Astrocyte of the spinal cord (primary cell): Measurements from ENCODE around the gene CDKL4.
"Not testable (repeated sequence)": the region's sequence is repeated elsewhere in the genome, so short reads cannot be mapped to it uniquely, and the experiment has no call there.

Experiments
- DNase-seq: peaks from one replicate; pipeline ENCODE4 v3.0.0; 2011; ENCODE audit warnings: low read depth, low spot score
- H3K4me3 ChIP-seq: 2 replicates; pipeline ENCODE4 v1.5.1; 2011; ENCODE audit warnings: low read depth, mild to moderate bottlenecking, low read length, moderate library complexity
- in situ Hi-C: cut with HindIII; loops from 2 replicates; pipeline ENCODE4 v1.10.0; 2017; ENCODE audit warnings: low sequenced_read_pairs
- TF ChIP-seq, protein P1 (sequence below): IDR thresholded peaks from 2 replicates; pipeline ENCODE4 v1.5.1; 2012; ENCODE audit warnings: low read depth, mild to moderate bottlenecking, low read length, inconsistent platforms

The CDKL4 gene

DNA sequence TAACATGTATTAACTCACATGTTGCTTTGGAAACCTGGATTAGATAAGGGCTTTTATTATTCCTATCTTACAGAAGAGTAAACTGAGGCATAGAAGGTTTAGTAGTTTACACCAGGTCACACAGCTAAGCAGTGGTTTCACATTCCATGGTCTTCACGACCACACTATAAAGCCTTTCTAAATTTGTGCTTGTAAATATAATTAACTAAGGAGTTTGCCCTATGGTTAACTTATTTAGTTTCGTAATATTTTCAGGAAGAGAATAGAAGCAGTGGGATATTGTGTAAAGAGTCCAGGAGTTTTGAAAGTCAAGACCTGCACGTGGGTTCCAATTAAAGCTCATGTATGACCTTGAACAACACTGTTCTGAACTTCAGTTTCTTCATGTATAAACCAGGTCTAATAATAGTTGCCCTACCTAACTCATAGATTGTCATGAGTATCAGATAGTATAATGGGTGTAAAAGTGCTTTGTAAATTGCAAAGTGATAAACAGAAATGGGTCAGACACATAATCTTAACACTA is 103.4 kb downstream of the CDKL4 start:
- TF ChIP-seq, protein P1, sequence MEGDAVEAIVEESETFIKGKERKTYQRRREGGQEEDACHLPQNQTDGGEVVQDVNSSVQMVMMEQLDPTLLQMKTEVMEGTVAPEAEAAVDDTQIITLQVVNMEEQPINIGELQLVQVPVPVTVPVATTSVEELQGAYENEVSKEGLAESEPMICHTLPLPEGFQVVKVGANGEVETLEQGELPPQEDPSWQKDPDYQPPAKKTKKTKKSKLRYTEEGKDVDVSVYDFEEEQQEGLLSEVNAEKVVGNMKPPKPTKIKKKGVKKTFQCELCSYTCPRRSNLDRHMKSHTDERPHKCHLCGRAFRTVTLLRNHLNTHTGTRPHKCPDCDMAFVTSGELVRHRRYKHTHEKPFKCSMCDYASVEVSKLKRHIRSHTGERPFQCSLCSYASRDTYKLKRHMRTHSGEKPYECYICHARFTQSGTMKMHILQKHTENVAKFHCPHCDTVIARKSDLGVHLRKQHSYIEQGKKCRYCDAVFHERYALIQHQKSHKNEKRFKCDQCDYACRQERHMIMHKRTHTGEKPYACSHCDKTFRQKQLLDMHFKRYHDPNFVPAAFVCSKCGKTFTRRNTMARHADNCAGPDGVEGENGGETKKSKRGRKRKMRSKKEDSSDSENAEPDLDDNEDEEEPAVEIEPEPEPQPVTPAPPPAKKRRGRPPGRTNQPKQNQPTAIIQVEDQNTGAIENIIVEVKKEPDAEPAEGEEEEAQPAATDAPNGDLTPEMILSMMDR: no peak
- DNase-seq: no peak
- in situ Hi-C loops: no loop called here
- H3K4me3 ChIP-seq: no peak overlapping the region

DNA sequence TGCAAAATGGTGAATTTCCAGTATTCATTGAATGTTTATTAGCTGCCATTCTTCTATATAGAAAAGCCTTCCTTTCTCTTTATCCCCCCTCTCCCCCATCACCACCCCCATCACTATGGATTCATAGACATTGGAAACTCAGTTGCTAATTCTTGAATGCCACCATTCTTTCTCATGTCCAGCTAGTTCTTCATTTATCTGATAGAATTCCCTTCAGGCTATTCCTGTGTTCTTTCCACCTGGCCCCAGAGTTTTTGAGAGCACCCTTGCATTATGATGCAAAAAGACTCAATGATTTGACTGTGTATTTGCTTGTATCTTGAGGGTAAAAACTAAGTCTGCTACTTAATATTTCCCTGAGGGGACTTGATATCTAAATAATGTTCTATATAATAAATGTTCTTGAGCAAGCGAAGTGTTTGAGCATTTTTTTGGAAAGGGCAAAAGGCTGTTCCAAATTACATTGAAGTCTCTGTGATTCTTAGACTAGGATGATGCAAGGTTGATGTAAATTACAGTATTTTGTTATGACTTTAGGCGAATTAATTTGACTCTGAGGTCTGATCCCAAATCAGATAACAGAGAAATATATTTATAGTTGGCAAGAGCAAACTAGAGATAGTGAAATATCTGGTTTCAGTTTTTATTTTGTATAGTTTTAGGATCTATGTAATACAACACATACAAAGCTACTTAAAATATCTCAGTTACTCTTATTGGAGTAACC is 104.1 kb downstream of the CDKL4 start:
- TF ChIP-seq, protein P1: no peak
- H3K4me3 ChIP-seq: no peak overlapping the region
- DNase-seq: no peak
- in situ Hi-C loops: no loop called here

DNA sequence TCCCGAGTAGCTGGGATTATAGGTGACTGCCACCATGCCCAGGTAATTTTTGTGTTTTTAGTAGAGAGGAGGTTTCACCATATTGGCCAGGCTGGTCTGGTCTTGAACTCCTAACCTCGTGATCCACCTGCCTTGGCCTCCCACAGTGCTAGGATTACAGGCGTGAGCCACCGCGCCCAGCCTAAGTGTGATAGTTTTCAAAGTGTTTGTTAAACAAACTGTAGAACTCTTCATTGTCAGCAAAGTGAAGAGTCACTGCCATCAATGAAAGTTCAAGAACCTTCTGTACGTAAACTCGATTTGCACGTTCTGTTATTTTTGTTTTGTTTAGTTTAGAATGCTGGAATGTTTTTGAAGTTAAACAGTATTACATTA is 104.9 kb downstream of the CDKL4 start:
- H3K4me3 ChIP-seq: no peak overlapping the region
- DNase-seq: no peak
- in situ Hi-C loops: no loop called here
- TF ChIP-seq, protein P1: no peak

DNA sequence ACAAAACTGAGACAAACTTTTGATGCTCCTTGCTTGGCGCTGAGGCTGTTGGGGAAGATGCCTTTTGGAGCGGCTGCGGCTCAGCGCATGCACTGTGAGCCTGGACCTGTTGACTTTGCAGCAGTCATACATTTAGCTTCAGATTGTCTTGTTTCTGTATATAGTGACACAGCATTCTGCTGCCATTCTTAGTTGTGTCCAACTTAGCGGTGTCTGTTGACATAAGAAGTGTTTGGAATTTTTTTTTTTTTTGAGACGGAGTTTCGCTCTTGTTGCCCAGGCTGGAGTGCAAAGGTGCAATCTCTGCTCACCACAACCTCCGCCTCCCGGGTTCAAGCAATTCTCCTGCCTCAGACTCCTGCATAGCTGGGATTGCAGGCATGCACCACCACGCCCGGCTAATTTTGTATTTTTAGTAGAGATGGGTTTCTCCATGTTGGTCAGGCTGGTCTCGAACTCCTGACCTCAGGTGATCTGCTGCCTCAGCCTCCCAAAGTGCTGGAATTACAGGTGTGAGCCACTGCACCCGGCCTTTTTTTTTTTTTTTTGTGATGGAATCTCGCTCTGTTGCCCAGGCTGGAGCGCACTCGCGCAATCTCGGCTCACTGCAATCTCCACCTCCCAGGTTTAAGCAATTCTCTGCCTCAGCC is 105.5 kb downstream of the CDKL4 start:
- in situ Hi-C loops, DNase-seq, H3K4me3 ChIP-seq: not testable (repeated sequence)

GRCh38 chr2:39136799-39137198 is 107.0 kb downstream of the CDKL4 start:
- DNase-seq: no peak
- in situ Hi-C loops: no loop called here
- no peak overlapping the region for H3K4me3 ChIP-seq
- TF ChIP-seq, protein P1: no peak

DNA sequence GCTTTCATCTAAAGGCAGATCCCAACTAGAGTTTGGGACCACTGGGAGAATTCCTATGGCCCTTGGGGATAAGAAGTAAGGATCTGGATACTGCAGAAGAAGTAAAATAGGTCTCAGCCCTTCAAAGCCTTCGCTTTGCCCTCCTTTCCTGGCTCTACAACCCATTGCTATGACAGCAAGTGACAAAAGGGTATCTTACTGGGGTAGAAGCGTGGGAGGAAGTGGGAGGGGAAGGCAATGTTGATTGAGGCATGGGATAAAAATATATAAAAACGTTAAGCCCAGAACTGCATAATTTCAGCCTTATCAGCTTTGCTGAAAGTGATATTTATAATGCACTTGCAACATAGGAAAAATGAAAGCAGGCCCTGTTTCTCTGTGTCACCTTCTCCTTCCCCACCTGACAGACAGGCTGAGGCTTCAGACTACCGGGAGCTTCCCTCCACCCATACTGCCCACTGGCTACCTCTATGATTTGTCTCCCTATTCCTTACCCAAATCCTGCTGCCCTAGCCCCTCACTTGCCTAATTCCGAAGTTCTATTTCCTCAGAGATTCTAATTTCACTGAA is 108.0 kb downstream of the CDKL4 start:
- in situ Hi-C loops: no loop called here
- no peak overlapping the region for H3K4me3 ChIP-seq
- TF ChIP-seq, protein P1: no peak
- no peak for DNase-seq
